A673 (cell line): ENCODE data around the gene WDR20. TPM values are rescaled to one million over a fixed set of nuclear protein-coding genes. Genes with fewer than 3 reads are reported as not detected.

ENCODE experiments used
- BruUV-seq: library from RNA; stranded (reverse); fragments of 400-500 nt; replicated peaks from 2 replicates; lab custom pipeline; 2021; lab: Mats Ljungman, UMichigan
- CTCF ChIA-PET: fragments of 300-600 bp; sonication (Branson Sonifier 250); formaldehyde crosslinking; loops from one replicate; lab custom pipeline; 2022; ENCODE audit warnings: antibody characterized with exemption; lab: Charles Lee
- POLR2A ChIA-PET: fragments of 300-600 bp; sonication (Branson Sonifier 250); formaldehyde crosslinking; loops from one replicate; lab custom pipeline; 2022; ENCODE audit warnings: antibody characterized with exemption; ENCODE audit not compliant: low non-redundant PET; lab: Charles Lee
- DNase-seq: peaks from one replicate; pipeline ENCODE4 v3.0.0-alpha.2; 2015; ENCODE audit warnings: low spot score
- H3K27ac ChIP-seq: fragments of 200-600 bp; sonication (generic); 2 replicates; pipeline ENCODE4 v1.5.1; 2016; ENCODE audit warnings: mixed run types, low read depth, mild to moderate bottlenecking, mixed read lengths, antibody characterized with exemption, low read length; ENCODE audit not compliant: poor library complexity, severe bottlenecking
- H3K27me3 ChIP-seq: fragments of 200-600 bp; sonication (generic); replicated peaks from 2 replicates; pipeline ENCODE4 v1.6.1; 2017; ENCODE audit warnings: mixed run types, low read depth, mild to moderate bottlenecking, mixed read lengths, antibody characterized with exemption, low read length; ENCODE audit not compliant: insufficient read depth, poor library complexity
- H3K36me3 ChIP-seq: fragments of 200-600 bp; sonication (generic); 2 replicates; pipeline ENCODE4 v1.6.1; 2016; ENCODE audit warnings: mixed run types, mild to moderate bottlenecking, mixed read lengths, antibody characterized with exemption, low read length; ENCODE audit not compliant: insufficient read depth, poor library complexity, severe bottlenecking
- H3K4me1 ChIP-seq: fragments of 200-600 bp; sonication (generic); 2 replicates; pipeline ENCODE4 v1.6.1; 2017; ENCODE audit warnings: mixed run types, mild to moderate bottlenecking, mixed read lengths, antibody characterized with exemption, low read length; ENCODE audit not compliant: insufficient read depth, poor library complexity, severe bottlenecking
- H3K4me3 ChIP-seq: fragments of 200-600 bp; sonication (generic); 2 replicates; pipeline ENCODE4 v1.5.1; 2016; ENCODE audit warnings: low read depth, mixed run types, mild to moderate bottlenecking, mixed read lengths, low read length; ENCODE audit not compliant: poor library complexity, severe bottlenecking
- H3K9me3 ChIP-seq: fragments of 200-600 bp; sonication (generic); 2 replicates; pipeline ENCODE4 v1.6.1; 2016; ENCODE audit warnings: mixed run types, low read depth, mild to moderate bottlenecking, mixed read lengths, antibody characterized with exemption, low read length; ENCODE audit not compliant: poor library complexity, severe bottlenecking
- CTCF ChIP-seq: fragments of 300-800, 200-600 bp; sonication (generic); conservative IDR thresholded peaks from 2 replicates; pipeline ENCODE4 v1.5.1; 2017; ENCODE audit warnings: low read depth, mild to moderate bottlenecking, antibody characterized with exemption, low read length, moderate library complexity, mixed read lengths
- EZH2 ChIP-seq: fragments of 200-600 bp; sonication (generic); IDR thresholded peaks from 2 replicates; pipeline ENCODE4 v1.6.1; 2017; ENCODE audit warnings: borderline replicate concordance, low read depth, mild to moderate bottlenecking, mixed read lengths, antibody characterized with exemption, low read length; ENCODE audit not compliant: poor library complexity, severe bottlenecking
- intact Hi-C: fragments of 100-400 bp; cut with micrococcal nuclease; formaldehyde crosslinking; loops from one replicate; pipeline ENCODE4 v1.10.0; 2022; ENCODE audit not compliant: unreplicated experiment
- total RNA-seq: library from RNA; stranded (reverse); gene quantifications from 2 replicates; pipeline ENCODE4 v1.2.3, GENCODE V29; 2021

The WDR20 gene
- total RNA-seq, 1 experiment from 2014 or later = 28.3 TPM

GRCh38 chr14:102181187-102181586, 41.5 kb downstream of the WDR20 start:
- Histone ChIP-seq H3K4me1 (peaks cover 44% of the 10 kb centered on the region), H3K36me3 (no peaks in the 10 kb centered on the region), H3K27ac (no peak overlapping the region), H3K4me3 (no peak overlapping the region), H3K27me3 (no peaks in the 10 kb centered on the region), H3K9me3 (no peaks in the 10 kb centered on the region)
- DNase-seq = no peak
- intact Hi-C loops = no loop called here
- TF ChIP-seq CTCF (no peak), EZH2 (no peak)
- BruUV-seq = no TSS peak
- ChIA-PET CTCF (no interaction called here), POLR2A (no interaction called here)

- H3K27ac ChIP-seq = no peak overlapping the region
- no peaks in the 10 kb centered on the region for H3K36me3 ChIP-seq
- peaks cover 52% of the 10 kb centered on the region for H3K4me1 ChIP-seq
- no peaks in the 10 kb centered on the region for H3K27me3 ChIP-seq
- ChIA-PET POLR2A (no interaction called here), CTCF (no interaction called here)
- BruUV-seq = no TSS peak
- H3K4me3 ChIP-seq = no peak overlapping the region
- no peaks in the 10 kb centered on the region for H3K9me3 ChIP-seq
- intact Hi-C loops = no loop called here
- no peak for TF ChIP-seq CTCF
- no peak for TF ChIP-seq EZH2
- peak; percentile 62 for DNase-seq
These were observed 42.5 kb downstream of the WDR20 start for GRCh38 chr14:102182190-102182589.

- BruUV-seq = no TSS peak
- Histone ChIP-seq H3K27ac (no peak overlapping the region), H3K4me1 (peaks cover 59% of the 10 kb centered on the region), H3K36me3 (no peaks in the 10 kb centered on the region), H3K9me3 (no peaks in the 10 kb centered on the region), H3K4me3 (no peak overlapping the region), H3K27me3 (no peaks in the 10 kb centered on the region)
- intact Hi-C loops = no loop called here
- CTCF ChIA-PET = no interaction called here
- no peak for DNase-seq
- no peak for TF ChIP-seq EZH2
- no peak for TF ChIP-seq CTCF
- POLR2A ChIA-PET = interaction anchor here (0.7 kb wide), 1 partner anchor 463 kb away, joined by 4 read pairs; no protein-coding TSS in a partner anchor
These were observed 43.4 kb downstream of the WDR20 start for GRCh38 chr14:102182936-102183619.
